ENCODE measurements around the gene ACOT11. TPM values are rescaled to one million over a fixed set of nuclear protein-coding genes. Genes with fewer than 3 reads are reported as not detected.

ACOT11 gene
- total and polyA plus RNA-seq, 8 donors, result 5.5 to 87.0 (median 19.6) TPM

DNA sequence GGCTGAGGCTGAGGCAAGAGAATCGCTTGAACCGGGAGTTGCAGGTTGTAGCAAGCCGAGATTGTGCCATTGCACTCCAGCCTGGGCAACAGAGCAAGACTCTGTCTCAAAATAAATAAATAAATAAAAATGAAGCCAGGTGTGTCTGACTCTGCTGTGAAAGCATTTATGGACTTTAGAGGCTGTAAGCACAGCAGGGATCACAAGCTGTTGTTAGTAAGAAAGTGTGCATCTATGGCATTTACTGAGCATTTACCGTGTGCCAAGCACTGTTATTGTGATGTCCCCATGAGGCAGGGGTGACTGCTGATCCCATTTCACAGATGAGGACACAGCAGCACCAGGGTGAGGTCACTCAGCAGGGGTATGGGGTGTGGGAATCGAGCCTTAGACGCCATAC lies 55.2 kb downstream of the ACOT11 start:
- Histone ChIP-seq H3K9me3 (no peaks in the 10 kb centered on the region), H3K4me3 (no peak overlapping the region), H3K4me1 (no peaks in the 10 kb centered on the region), H3K27ac (no peak overlapping the region), H3K36me3 (peaks cover 12 to 92% (median 66%) of the 10 kb centered on the region in 4 donors), H3K27me3 (no peaks in the 10 kb centered on the region)
- no peak for DNase-seq
- TF ChIP-seq POLR2AphosphoS5 (IDR thresholded peaks at IDR 0.05) (no peak), EP300 (IDR thresholded peaks at IDR 0.05) (no peak)
- TF ChIP-seq, protein P1, sequence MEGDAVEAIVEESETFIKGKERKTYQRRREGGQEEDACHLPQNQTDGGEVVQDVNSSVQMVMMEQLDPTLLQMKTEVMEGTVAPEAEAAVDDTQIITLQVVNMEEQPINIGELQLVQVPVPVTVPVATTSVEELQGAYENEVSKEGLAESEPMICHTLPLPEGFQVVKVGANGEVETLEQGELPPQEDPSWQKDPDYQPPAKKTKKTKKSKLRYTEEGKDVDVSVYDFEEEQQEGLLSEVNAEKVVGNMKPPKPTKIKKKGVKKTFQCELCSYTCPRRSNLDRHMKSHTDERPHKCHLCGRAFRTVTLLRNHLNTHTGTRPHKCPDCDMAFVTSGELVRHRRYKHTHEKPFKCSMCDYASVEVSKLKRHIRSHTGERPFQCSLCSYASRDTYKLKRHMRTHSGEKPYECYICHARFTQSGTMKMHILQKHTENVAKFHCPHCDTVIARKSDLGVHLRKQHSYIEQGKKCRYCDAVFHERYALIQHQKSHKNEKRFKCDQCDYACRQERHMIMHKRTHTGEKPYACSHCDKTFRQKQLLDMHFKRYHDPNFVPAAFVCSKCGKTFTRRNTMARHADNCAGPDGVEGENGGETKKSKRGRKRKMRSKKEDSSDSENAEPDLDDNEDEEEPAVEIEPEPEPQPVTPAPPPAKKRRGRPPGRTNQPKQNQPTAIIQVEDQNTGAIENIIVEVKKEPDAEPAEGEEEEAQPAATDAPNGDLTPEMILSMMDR (IDR thresholded peaks at IDR 0.05), result no peak
- 91 to 98% (median 94%) methylated on average over 6 of the region's 6 CpGs for WGBS, 5 donors
- intact Hi-C loops (cut with DNase I; ENCODE audit: low total_unique reads), result no loop called here

DNA sequence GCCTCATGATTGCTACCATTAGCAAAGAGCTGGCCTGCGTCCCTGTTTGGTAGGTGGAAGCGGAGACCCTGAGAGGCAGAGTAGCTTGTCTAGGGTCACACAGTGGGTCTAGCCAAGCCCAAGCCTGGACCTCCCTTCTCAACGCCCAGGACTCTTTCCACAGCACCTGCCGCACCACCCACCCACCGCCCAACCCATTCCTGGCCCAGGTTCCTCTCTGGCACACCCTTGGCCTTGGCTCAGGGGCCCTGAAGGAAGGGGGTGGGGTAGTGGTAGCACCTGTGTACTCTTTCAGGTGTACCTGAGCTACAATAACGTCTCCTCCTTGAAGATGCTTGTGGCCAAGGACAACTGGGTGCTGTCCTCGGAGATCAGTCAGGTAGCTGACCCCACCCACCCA lies 56.0 kb downstream of the ACOT11 start:
- intact Hi-C loops (cut with DNase I; ENCODE audit: low total_unique reads), result no loop called here
- TF ChIP-seq EP300 (IDR thresholded peaks at IDR 0.05) (no peak), POLR2A (IDR thresholded peaks at IDR 0.05) (no peak)
- H3K4me3 ChIP-seq, result no peak overlapping the region
- no peaks in the 10 kb centered on the region for H3K9me3 ChIP-seq
- no peaks in the 10 kb centered on the region for H3K4me1 ChIP-seq
- no peak overlapping the region for H3K27ac ChIP-seq
- no peak for DNase-seq
- peaks cover 12 to 95% (median 68%) of the 10 kb centered on the region in 4 donors for H3K36me3 ChIP-seq
- no peaks in the 10 kb centered on the region for H3K27me3 ChIP-seq
- 48 to 81% (median 79%) methylated on average over 4 to 7 of the region's 7 CpGs for WGBS, 5 donors

DNA sequence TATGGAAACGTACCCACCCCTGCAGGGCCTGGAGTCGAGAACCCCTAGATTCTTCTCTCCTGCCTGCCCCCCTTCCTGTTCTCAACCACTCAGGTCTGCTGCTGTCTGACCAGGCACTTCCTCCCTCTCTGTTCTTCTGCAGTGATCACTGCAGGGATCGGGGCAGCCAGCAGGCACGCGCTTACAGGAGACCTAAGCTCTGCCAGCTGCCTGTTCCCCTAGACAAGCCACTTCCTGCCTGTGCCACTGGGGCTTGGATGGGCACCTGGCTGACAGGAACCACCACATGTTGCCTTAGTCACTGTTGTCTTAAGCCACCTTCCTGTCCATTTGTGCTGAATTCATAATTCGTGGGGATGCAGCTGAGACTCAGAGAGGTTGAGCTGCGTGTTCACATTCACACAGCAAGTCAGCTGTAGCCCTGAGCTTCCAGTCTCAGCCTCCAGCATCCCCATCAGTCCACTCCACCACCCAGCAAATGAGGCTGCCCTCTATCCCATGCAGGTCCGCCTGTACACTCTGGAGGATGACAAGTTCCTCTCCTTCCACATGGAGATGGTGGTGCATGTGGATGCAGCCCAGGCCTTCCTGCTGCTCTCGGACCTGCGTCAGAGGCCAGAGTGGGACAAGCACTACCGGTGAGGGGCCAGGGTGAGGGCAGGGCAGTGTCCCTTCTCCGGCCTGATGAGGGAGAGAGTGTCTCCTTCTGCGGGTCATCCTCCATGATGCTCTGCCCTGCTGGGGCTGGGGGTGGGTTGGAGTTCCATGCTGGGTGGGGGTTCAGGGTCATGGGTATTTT lies 56.7 kb downstream of the ACOT11 start:
- intact Hi-C loops (cut with DNase I; ENCODE audit: low total_unique reads), result no loop called here
- Histone ChIP-seq H3K36me3 (peaks cover 12 to 97% (median 70%) of the 10 kb centered on the region in 4 donors), H3K4me1 (no peaks in the 10 kb centered on the region), H3K27me3 (no peaks in the 10 kb centered on the region), H3K27ac (no peak overlapping the region), H3K9me3 (no peaks in the 10 kb centered on the region), H3K4me3 (no peak overlapping the region)
- 69 to 86% (median 79%) methylated on average over 6 to 13 of the region's 13 CpGs for WGBS, 5 donors
- peak in 1 of 2 donors; percentile 29 for DNase-seq
- TF ChIP-seq POLR2A (IDR thresholded peaks at IDR 0.05) (no peak), EP300 (IDR thresholded peaks at IDR 0.05) (no peak), POLR2AphosphoS5 (IDR thresholded peaks at IDR 0.05) (no peak)
- TF ChIP-seq, protein P1 (IDR thresholded peaks at IDR 0.05), result no peak

DNA sequence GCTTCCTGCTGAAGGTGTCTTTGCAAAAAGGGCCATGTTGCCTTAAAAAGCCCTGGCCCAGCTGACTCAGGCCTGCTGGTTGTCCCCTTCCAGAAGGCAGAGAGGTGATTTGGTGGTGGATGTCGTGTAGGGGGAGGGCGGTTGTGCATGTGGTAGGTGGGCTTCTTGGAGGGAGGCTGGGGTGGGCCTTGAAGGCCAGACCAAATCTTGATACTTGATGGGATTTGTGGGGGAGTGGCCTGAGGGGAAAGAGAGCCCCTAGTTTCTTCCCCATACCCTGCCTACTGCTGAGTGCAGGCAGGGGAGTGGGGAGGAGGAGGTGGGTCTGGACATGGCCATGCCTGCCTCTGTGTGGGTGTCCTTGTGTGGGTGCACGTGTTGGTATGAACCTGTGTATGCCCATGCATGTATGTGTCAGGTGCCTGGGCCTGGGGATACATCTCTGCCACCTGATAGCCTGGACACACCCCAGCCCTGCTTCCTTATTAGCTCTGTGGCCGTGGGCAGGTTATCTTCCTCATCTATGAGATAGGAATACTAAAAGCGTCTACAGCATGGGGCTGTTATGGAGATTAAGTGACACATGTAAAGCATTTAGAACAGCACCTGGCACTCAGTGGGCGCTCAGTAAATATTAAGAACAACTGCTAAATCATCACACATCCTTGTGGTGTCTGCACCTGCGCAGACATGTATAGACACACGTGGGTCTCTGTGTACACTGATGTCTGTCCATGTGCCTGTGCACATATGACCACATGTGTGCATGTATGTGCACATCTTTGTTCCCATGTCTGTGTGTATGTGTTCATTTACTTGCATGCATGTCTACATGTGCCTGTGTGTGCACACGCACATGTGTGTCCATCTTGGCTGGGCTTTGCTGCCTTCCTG lies 58.3 kb downstream of the ACOT11 start:
- no peak overlapping the region for H3K4me3 ChIP-seq
- H3K36me3 ChIP-seq, result peaks cover 12 to 90% (median 60%) of the 10 kb centered on the region in 4 donors
- no peaks in the 10 kb centered on the region for H3K4me1 ChIP-seq
- H3K27me3 ChIP-seq, result no peaks in the 10 kb centered on the region
- intact Hi-C loops (cut with DNase I; ENCODE audit: low total_unique reads), result no loop called here
- no peaks in the 10 kb centered on the region for H3K9me3 ChIP-seq
- no peak overlapping the region for H3K27ac ChIP-seq
- TF ChIP-seq POLR2A (IDR thresholded peaks at IDR 0.05) (no peak), POLR2AphosphoS5 (IDR thresholded peaks at IDR 0.05) (no peak), EP300 (IDR thresholded peaks at IDR 0.05) (no peak)
- TF ChIP-seq, protein P1 (IDR thresholded peaks at IDR 0.05), result no peak
- no peak for DNase-seq
- 72 to 79% (median 77%) methylated on average over 7 to 9 of the region's 9 CpGs for WGBS, 5 donors
